ENCODE results near the gene ZSWIM7.

ZSWIM7 gene

DNA sequence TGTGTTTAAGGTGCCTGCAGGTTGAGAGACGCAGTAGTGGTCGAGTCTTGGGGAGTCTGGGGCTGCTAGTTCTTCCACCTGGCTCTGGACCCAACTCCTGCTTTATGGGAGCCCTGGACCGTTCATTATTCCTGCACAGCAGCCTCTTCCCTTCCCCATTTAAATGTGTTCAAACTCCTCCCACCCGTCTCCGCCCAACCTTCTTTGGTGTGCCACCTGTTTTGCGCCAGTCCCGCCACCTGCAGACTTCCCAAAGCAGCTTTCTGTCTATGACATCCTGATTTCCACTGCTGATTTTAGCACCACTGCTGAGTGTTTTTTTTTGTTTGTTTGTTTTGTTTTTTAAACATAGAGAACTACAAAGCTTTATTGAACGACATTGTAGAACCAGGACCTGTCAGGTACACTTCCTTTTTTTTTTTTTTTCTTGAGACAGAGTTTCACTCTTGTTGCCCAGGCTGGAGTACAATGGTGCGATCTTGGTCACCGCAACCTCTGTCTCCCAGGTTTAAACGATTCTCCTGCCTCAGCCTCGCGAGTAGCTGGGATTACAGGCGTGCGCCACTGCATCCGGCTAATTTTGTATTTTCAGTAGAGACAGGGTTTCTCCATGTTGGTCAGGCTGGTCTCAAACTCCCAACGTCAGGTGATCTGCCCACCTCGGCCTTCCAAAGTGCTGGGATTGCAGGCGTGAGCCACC is 41.7 kb downstream of the ZSWIM7 start:
- peaks cover 27% of the 10 kb centered on the region for H3K27me3 Mint-ChIP-seq
- intact Hi-C loops (cut with micrococcal nuclease): no loop called here
- H3K4me3 Mint-ChIP-seq: no peak overlapping the region
- no peaks in the 10 kb centered on the region for H3K9me3 Mint-ChIP-seq
- peaks cover 32% of the 10 kb centered on the region for H3K36me3 Mint-ChIP-seq (ENCODE audit: low read depth)
- peaks cover 57% of the 10 kb centered on the region for H3K4me1 Mint-ChIP-seq (ENCODE audit: low read depth)
- peak overlapping the region; percentile 30 for H3K27ac Mint-ChIP-seq

- no peak overlapping the region for H3K27ac Mint-ChIP-seq
- peaks cover 62% of the 10 kb centered on the region for H3K4me1 Mint-ChIP-seq (ENCODE audit: low read depth)
- no peaks in the 10 kb centered on the region for H3K9me3 Mint-ChIP-seq
- peaks cover 29% of the 10 kb centered on the region for H3K27me3 Mint-ChIP-seq
- H3K36me3 Mint-ChIP-seq (ENCODE audit: low read depth): peaks cover 37% of the 10 kb centered on the region
- intact Hi-C loops (cut with micrococcal nuclease): no loop called here
- H3K4me3 Mint-ChIP-seq: no peak overlapping the region
Measured at GRCh38 chr17:15957206-15957605, 42.3 kb downstream of the ZSWIM7 start.

- Mint-ChIP-seq H3K4me1 (ENCODE audit: low read depth) (peaks cover 71% of the 10 kb centered on the region), H3K27ac (peak overlapping the region; percentile 24), H3K9me3 (no peaks in the 10 kb centered on the region), H3K36me3 (ENCODE audit: low read depth) (peaks cover 39% of the 10 kb centered on the region), H3K4me3 (no peak overlapping the region), H3K27me3 (peaks cover 29% of the 10 kb centered on the region)
- intact Hi-C loops (cut with micrococcal nuclease): no loop called here
Measured at GRCh38 chr17:15955793-15956541, 43.5 kb downstream of the ZSWIM7 start.

- peaks cover 31% of the 10 kb centered on the region for H3K27me3 Mint-ChIP-seq
- intact Hi-C loops (cut with micrococcal nuclease): no loop called here
- peaks cover 81% of the 10 kb centered on the region for H3K4me1 Mint-ChIP-seq (ENCODE audit: low read depth)
- no peaks in the 10 kb centered on the region for H3K9me3 Mint-ChIP-seq
- H3K4me3 Mint-ChIP-seq: no peak overlapping the region
- no peak overlapping the region for H3K27ac Mint-ChIP-seq
- peaks cover 53% of the 10 kb centered on the region for H3K36me3 Mint-ChIP-seq (ENCODE audit: low read depth)
Measured at GRCh38 chr17:15954222-15954621, 45.3 kb downstream of the ZSWIM7 start.

DNA sequence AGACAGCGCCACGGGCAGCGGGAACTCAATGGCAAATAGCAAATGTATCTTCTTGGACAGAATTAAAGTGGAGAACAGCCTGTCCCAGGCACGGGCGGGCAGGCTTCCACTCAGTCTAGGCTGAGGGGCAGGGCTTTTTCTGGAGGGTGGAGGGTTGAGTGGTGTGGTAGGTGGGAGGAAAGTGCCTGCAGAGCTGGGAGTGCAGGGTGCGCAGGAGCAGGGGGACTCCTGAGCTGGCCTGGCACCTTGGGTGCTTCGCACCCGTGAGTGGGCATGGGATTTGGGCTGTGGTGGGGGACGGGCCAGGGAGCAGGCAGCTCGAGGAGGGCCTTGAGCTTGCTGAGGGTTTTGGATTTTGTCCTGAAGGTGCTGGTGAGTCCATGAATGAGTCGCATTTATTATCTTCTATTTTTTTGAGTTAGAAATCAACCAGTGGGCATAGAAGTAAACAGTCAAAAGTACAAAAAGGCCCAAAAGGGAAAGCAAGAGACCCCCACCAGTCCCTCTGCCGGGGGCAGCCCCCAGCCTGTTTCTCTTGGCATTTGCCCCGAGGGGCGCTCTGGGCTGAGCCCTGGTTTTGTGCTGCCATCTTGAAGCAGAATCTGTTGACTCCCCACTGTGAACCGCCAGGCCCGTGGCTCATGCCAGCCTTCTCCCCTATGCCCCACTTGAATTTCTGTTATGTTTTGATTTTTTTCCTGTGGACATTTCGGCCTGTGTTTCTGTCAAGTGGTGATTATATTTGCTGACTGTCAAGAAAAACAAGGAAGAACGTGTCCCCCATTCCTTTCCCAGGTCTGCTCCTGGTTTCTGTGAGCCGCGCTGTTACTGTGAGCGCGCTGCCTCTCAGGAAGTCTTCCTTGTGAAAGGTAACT is 46.4 kb downstream of the ZSWIM7 start:
- peaks cover 26% of the 10 kb centered on the region for H3K27me3 Mint-ChIP-seq
- H3K36me3 Mint-ChIP-seq (ENCODE audit: low read depth): peaks cover 48% of the 10 kb centered on the region
- H3K4me1 Mint-ChIP-seq (ENCODE audit: low read depth): peaks cover 77% of the 10 kb centered on the region
- H3K27ac Mint-ChIP-seq: no peak overlapping the region
- intact Hi-C loops (cut with micrococcal nuclease): no loop called here
- no peak overlapping the region for H3K4me3 Mint-ChIP-seq
- no peaks in the 10 kb centered on the region for H3K9me3 Mint-ChIP-seq

DNA sequence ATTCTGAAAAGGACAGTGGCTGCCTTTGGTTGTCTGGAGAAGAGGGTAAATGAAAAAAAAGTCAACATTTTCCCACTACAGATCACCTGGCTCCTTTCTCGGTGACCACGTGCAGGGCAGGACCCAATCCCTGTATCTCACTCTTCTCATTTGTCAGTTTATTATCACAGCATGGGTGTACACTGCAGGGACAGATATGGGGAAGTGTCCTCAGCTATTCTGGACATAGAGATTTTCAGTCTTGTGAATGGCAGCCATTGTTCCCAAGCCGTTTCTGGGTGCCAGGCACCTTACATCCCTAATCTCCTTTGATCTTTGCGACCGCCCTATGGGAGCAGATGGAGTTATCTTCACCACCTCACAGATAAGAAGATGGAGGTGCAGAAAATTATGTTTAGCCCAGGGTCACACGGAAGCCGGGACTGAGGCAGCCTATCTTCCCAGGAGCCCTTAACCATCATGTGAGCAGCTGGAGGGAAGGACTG is 47.4 kb downstream of the ZSWIM7 start:
- no peak overlapping the region for H3K27ac Mint-ChIP-seq
- intact Hi-C loops (cut with micrococcal nuclease): no loop called here
- H3K4me1 Mint-ChIP-seq (ENCODE audit: low read depth): peaks cover 77% of the 10 kb centered on the region
- peaks cover 18% of the 10 kb centered on the region for H3K27me3 Mint-ChIP-seq
- H3K9me3 Mint-ChIP-seq: no peaks in the 10 kb centered on the region
- H3K4me3 Mint-ChIP-seq: no peak overlapping the region
- H3K36me3 Mint-ChIP-seq (ENCODE audit: low read depth): peaks cover 38% of the 10 kb centered on the region

GRCh38 chr17:15951368-15952047 is 48.0 kb downstream of the ZSWIM7 start:
- H3K9me3 Mint-ChIP-seq: no peaks in the 10 kb centered on the region
- peaks cover 32% of the 10 kb centered on the region for H3K36me3 Mint-ChIP-seq (ENCODE audit: low read depth)
- H3K27ac Mint-ChIP-seq: no peak overlapping the region
- intact Hi-C loops (cut with micrococcal nuclease): no loop called here
- peaks cover 77% of the 10 kb centered on the region for H3K4me1 Mint-ChIP-seq (ENCODE audit: low read depth)
- H3K4me3 Mint-ChIP-seq: no peak overlapping the region
- H3K27me3 Mint-ChIP-seq: peaks cover 12% of the 10 kb centered on the region

DNA sequence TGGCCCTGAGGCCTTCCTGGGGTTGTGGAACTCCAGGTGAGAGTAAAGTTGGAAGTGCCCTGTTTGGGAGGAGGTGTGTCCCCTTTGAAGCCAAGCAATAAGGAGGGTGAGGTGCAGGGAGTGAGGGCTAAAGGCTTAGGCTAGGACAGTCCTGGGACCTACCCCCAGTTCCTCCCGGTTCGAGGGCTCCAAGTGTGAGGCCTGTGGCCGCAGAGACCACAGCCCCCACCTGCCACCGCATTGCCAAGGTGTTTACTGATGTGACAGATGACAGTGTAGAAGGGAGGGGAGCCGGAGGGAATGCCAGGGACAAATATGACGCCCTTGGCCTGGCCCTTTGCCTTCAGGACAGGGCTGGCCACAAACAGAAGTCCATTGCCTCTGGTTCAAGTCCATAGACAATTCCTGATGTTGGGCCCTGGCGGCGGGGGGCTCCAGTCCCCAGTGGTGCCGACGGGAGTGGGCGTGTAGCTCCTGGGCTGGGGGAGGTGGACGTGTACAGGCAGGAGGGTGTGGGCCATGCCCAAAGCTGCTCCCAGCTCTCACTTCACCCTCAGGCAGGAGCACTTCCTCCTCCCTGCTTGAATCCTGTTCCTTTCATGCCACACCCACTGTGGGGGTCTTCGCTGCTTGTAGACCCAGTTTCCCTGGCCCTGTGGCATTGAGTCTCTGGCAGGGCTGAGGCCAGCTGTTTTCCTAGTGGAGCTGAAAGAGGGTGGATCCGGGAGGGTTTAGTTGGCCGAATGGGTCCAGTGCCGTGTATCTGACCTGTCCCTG is 51.3 kb downstream of the ZSWIM7 start:
- H3K27me3 Mint-ChIP-seq: peaks cover 13% of the 10 kb centered on the region
- peak overlapping the region; percentile 83 for H3K27ac Mint-ChIP-seq
- peak overlapping the region; percentile 27 for H3K4me3 Mint-ChIP-seq
- peaks cover 25% of the 10 kb centered on the region for H3K36me3 Mint-ChIP-seq (ENCODE audit: low read depth)
- no peaks in the 10 kb centered on the region for H3K9me3 Mint-ChIP-seq
- H3K4me1 Mint-ChIP-seq (ENCODE audit: low read depth): peaks cover 70% of the 10 kb centered on the region
- intact Hi-C loops (cut with micrococcal nuclease): loop anchor here (2.0 kb wide), 1 partner anchor 51 kb away; the partner anchor contains the start of genes TTC19 and ZSWIM7

DNA sequence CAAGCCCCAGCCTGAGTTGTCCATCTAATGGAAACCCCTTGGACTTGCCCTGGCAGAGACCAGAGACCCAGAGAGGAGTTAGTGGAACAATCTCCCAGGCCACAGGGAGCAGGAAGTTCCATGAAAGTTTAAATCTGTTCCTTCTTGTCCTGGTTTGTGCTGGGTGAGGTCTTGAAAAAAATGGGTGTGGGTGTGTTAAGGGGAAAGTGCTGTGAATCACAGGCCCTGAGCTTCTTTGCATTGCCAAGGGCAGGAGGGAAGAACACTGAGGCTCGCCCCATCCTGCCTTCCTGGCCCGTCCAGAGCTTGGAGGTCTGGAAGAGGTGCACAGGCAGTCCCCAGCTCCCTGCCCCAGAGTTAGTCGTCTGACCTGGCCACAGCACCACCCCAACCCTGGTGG is 52.2 kb downstream of the ZSWIM7 start:
- H3K4me3 Mint-ChIP-seq: peak overlapping the region; percentile 78
- intact Hi-C loops (cut with micrococcal nuclease): loop anchor here (2.0 kb wide), 1 partner anchor 52 kb away; the partner anchor contains the start of genes TTC19 and ZSWIM7

GRCh38 chr17:15946611-15947120 is 52.8 kb downstream of the ZSWIM7 start:
- intact Hi-C loops (cut with micrococcal nuclease): loop anchor here (2.0 kb wide), 1 partner anchor 52 kb away; the partner anchor contains the start of genes TTC19 and ZSWIM7
- Mint-ChIP-seq H3K4me1 (ENCODE audit: low read depth) (peaks cover 69% of the 10 kb centered on the region), H3K27me3 (peaks cover 9% of the 10 kb centered on the region), H3K27ac (peak overlapping the region; percentile 83), H3K4me3 (peak overlapping the region; percentile 78), H3K9me3 (no peaks in the 10 kb centered on the region), H3K36me3 (ENCODE audit: low read depth) (peaks cover 23% of the 10 kb centered on the region)

More for the DNA sequence above, 52.2 kb downstream of the ZSWIM7 start:
- H3K27me3 Mint-ChIP-seq: peaks cover 9% of the 10 kb centered on the region
- H3K9me3 Mint-ChIP-seq: no peaks in the 10 kb centered on the region
- peaks cover 70% of the 10 kb centered on the region for H3K4me1 Mint-ChIP-seq (ENCODE audit: low read depth)
- peak overlapping the region; percentile 83 for H3K27ac Mint-ChIP-seq
- H3K36me3 Mint-ChIP-seq (ENCODE audit: low read depth): peaks cover 18% of the 10 kb centered on the region

DNA sequence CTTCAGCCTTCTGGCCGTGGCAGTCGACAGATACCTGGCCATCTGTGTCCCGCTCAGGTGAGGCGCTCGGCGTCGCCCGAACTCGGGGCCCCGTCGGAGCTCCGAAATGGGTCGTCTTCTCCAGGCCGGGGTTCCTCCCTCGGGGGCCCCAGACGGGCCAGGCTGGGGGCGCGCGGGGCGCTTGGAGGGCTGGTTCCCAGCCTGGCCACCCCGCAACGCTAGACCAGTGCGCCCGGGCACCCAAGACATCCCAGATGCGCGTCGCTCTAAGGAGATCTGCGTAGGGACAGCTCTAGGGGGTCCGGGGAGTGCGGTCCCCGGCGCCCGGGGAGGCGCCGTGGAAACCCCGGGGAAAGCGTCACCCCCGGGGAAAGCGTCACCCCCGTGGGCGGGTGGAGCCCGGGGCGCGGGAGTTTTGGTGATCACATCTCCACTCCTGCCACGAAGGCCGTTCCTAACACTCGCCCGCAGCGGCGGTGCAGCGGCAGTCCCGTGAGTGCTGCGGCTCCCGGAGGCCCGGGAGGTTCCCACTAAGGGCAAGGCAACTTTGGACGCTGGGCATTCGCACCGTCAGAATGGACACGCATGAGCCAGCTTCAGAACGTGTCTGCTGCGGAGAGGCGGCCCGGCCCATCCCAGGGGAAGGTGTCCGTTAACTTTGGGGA is 53.8 kb downstream of the ZSWIM7 start:
- Mint-ChIP-seq H3K27me3 (peaks cover 9% of the 10 kb centered on the region), H3K27ac (peak overlapping the region; percentile 83), H3K9me3 (peaks cover 4% of the 10 kb centered on the region), H3K36me3 (ENCODE audit: low read depth) (peaks cover 24% of the 10 kb centered on the region), H3K4me1 (ENCODE audit: low read depth) (peaks cover 62% of the 10 kb centered on the region), H3K4me3 (peak overlapping the region; percentile 78)
- intact Hi-C loops (cut with micrococcal nuclease): loop anchor here (2.0 kb wide), 1 partner anchor 53 kb away; the partner anchor contains the start of genes TTC19 and ZSWIM7
